GM19240 (cell line): ENCODE measurements around the gene SH2D6.
"Not testable (repeated sequence)": the region's sequence is repeated elsewhere in the genome, so short reads cannot be mapped to it uniquely, and the experiment has no call there.

Experiments used
- DNase-seq: peaks from one replicate; pipeline ENCODE4 v3.0.0; 2011; ENCODE audit warnings: low spot score; ENCODE audit not compliant: insufficient read length

The SH2D6 gene

DNA sequence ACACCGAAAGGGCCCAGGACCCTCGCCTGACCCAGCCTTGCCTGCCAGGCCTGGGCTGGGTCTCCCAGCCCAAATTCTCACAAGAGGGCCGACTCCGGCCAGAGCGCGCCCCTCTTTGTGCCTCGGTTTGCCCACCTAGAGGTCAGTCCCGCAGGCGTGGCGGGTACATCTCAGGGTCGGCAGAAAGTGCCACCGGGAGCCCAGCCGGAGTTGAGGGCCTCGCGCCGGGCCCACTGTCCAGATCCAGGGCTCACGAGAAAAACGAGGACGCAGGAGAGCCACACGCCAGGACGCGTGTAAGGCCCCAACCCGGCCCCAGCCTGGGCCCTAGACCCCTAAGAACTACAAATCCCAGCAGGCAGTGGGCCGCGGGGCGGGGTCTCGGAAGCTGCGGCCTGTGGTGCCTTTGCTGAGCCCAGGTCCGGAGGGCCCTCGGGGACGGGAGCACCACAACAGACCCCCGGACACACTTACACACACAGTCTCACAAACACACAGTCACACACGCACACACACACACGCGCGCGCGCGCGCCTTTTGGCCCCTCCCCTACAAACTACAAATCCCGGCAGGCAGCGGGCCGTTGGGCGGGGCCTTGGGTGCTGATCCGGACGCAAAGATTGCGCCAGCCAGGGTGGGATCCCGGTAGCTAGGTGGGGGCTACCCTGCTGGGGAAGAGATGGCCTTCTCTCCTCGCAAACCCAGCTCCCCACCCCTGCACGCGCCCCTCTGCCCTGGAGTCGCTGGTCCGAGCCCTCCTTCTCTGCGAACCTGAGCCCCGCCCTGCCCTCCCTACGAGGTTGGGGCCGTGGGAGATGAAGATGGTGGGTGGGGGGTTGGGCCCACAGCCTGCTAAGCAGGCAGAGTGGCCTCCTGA is at the start of gene SH2D6:
Gene SH2D6, plus strand, starts transcription at position 583 of the 877 bp plus-strand sequence. CDS start 10,752 bp downstream, outside the sequence.
- DNase-seq, result peak; percentile 83

DNA sequence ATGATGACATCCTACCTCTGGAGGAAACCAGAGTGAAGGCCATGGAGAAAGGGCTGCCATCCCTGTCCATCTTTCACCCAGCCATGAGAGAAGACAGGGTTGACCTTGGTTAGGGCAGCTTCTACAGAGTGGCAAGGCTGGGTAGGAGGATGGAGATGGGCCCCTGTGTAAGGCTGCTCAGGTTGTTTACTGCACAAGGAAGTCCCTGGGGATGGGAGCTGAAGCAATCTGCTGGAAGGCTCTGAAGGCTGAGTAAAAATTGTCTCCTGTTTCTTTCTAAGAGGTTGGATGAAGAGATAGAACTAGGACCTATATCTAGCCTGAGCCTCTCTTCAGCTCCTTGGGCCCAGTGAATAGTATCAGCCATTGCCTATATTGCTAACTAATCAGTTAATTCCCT is 49.6 kb upstream of the SH2D6 start:
- no peak for DNase-seq

DNA sequence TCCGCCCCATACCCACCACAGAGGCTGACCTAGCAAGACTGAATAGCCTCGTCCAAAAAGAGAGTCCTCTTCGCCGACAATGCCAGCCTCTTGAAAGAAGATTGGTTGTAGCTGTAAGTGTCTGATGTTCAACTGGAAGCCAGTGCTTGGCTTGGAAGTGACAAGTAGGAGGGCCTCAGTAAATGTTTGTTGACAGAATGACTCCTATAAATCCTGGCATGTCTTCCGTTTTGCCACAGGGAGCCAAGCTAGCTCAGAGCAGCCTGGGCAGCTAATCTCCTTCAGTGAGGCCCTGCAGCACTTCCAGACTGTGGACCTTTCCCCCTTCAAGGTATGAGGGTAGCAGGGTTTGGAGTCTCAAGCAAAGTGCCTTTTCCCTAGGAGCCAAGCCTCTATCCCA is 49.0 kb upstream of the SH2D6 start:
- no peak for DNase-seq

DNA sequence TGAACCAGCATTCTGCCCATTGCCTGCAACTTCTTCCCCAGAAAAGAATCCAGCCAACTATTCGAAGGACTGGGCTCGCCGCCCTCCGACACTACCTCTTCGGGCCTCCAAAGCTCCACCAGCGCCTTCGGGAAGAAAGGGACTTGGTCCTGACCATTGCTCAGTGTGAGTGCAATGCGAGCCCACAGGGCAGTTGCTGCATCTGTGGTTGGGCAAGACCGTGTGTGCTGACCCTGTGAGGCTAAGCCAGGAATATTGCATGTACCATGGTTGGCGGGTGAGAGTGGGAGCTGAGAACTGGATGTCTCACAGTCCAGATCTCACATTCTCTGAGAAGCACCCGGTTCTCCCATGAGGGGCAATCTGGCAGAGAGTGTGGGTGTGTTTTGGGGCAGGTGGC is 47.5 kb upstream of the SH2D6 start:
- DNase-seq, result no peak

DNA sequence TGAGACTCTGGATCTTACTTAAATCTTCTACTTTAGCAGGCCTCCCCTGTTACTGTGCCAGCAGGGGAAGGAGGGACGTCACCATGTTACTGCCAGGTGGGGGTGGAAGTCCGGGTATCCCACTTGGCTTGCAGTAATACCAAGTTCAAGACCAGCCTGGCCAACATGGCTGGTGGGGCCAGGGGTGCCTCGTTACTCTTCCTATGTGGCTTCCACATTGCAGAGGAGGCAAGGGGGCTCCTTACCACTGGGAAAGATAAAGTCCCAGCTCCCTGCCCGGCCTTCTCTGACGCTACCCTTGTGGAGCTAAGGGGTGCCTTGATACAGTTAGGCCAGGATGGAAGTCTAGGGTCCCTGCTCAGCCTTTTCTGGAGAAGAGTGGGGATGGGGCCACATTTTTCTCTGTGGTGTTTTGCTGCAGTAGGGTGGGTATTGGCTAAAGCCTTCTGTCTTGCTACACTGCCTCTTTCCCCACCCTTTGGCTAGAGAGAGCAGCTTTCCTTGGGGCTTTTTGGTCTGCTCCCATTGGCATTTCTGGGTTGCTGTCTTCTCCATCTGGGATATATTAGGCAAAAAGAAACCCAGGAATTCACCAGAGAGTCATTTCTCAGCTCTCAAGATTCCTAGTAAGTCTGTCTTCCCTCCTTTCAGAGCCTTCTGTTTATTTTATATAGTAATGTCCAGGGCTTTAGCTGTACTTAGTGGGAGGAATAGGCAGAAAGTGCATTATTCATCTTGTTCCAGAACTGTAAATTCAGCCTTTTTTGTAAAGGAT is 42.0 kb upstream of the SH2D6 start:
- no peak for DNase-seq

DNA sequence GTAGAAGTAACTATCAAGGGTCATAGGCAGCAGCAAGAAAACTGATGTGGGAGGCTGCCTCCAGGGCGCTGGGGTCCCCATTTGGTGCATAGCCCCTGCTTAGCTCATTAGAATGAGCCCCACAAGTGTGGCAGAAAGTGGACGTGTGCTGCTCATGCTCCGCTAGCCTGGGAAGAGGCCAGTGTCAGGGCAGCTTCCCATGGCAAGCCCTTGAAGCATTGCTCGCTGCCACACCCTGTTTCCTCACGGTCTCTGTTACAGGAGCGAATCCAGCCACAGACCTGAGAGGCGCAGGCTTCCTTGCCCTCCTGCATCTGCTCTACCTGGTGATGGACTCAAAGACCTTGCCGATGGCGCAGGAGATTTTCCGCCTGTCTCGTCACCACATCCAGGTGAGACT is 41.4 kb upstream of the SH2D6 start:
- DNase-seq, result no peak

DNA sequence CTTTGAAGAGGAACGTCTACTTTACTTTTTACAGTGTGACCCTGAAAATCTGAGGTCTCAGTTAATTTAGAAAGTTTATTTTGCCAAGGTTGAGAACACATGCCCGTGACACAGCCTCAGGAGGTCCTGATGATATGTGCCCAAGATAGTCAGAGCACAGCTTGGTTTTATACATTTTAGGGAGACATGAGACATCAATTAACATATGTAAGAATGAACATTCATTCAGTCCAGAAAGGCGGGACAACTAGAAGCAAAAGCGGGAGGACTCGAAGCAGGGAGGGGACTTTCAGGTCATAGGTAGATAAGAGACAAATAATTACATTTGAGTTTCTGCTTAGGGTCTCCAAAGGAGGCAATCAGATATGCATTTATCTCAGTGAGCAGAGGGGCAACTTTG is 40.3 kb upstream of the SH2D6 start:
- DNase-seq, result no peak

DNA sequence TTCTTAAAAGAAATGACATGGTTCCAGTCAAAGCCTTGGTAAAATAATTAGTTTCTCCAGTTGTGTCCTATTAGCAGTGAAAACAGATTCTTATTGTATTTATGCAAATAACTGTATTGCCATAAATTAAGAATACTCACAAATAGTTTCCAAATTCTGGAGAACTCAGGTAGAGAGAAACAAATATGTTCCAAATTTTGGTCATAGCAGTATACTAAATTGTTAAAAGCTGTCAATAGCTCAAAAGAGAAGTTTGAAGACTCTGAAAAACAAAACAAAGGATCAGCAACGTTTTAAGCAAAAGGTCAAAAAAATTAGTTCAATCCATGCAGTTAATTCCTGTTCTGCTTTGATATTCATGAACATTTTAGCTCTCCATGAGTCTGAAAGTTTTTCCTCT is 38.5 kb upstream of the SH2D6 start:
- no peak for DNase-seq

DNA sequence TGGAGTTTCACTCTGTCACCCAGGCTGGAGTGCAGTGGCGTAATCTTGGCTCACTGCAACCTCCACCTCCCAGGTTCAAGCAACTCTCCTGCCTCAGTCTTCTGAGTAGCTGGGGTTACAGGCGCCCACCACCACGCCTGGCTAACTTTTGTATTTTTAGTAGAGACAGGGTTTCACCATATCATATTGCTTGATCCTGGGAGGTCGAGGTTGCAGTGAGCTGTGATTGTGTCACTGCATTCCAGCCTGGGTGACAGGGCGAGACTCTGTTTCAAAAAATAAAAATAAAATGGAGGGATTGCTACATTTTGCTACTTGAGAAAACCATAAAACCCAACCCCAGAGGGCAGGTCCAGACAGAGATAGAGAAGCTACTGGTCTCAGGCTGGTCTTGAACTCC is 35.4 kb upstream of the SH2D6 start:
- not testable (repeated sequence) for DNase-seq

DNA sequence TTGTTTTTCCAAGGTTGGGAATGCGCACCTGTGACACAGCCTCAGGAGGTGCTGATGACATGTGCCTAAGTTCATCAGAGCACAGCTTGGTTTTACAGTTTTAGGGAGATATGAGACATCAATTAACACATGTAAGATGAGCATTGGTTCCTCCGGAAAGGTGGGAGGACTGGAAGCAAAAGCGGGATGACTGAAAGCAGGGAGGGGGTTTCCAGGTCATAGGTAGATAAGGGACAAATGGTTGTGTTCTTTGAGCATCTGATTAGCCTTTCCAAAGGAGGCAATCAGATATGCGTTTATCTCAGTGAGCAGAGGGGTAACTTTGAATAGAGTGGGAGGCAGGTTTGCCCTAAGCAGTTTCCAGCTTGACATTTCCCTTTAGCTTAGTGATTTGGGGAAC is 34.7 kb upstream of the SH2D6 start:
- DNase-seq, result no peak

DNA sequence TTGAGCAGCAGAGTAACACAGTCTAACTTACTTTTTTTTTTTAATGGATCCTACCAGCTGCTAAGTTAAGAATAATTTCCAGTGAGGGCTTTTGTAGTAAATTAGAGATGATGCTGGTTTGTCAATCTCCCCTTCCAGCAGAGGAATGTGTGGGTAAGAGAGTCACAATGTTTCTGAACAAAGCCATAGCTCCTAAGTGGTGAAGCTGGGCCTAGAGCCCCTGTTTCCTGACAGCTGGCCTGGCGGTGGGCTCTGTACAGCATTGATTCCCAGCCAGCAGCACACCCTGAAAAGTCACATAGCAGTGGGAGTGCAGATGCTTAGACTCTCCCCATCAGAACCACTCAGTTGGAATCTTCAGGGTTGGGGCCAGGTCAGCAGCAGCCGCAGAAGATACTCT is 32.8 kb upstream of the SH2D6 start:
- no peak for DNase-seq

DNA sequence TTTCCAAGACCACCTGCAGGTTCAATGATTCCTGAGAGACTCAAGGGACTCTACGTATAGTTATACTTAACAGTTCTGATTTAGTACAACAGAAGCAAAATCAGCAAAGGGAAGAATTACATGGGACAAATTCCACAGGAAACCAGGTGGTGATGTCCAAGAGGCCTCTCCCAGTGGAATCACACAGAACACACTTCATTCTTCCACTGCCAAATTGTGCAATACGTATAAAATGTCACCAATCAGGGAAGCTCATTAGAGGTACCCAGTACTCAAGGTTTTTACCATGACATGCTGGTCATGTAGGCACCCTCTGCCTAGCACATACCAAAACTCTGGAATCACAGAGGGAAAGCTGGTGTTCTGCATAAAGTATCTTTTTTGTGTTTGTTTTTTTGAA is 30.8 kb upstream of the SH2D6 start:
- no peak for DNase-seq

DNA sequence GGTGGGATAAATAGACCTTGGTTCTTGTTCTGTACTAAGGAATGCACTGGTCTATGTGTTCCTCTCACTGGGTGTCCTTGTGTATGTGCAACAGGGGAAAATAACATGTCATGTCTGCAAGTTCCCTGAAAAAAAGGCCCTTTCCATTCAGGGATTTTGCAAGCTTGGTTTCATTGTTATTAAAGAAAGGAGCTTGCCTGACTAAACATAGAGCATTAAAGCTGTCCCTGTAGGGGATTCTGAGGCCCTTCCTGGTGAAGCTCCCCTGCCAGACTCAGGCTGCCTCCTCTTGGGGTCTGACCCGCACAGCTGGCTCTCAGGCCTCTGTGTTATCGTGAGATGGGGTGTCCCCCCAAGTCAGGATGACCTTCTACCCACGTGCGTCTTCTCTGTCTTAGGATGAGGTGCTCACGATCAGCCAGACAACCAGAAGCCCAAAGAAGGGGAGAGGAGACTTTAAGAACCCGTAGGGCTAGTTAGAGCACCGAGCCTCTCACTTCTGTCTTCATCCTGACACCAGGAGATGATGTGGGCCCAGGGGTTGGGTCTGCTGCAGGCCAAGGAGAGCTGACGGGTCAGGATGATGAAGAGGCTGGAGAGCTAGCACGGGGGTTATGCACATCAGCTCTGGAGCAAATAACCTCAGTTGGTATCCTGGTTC is 29.5 kb upstream of the SH2D6 start:
- DNase-seq, result no peak

DNA sequence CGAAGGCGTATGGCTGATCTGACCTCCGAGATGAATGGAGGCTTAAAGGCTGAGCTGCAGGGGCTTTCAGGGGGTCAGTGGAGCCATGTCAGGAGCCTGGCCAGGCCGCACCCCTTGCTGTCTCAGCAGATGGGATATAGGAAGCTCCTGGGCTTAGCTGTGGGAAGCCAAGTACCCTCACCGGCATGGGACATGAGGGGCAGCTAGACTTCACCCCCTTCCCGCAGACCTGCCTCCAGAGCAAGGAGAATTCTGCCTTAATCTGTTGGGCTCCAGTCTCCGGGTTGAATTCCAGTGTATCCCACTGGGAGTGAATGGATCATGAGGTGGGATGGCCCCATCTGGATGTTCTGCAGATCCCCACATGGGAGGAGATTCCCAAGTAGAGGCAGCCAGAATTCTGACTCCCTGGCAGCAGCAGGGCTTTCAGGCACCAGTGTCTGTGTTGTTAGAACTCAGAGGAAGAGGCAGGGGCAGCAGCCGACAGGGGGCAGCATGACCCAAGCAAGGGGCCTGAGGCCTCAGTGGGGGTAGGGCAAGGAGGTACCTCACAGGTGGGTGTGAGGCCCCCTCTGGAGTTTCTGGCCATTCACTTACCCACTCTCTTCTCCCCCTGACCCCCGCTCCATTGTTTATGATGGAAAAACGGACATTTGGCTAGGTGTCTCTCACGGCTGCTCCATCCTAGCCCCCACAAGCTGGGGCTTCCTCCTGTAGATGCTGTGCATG is 27.4 kb upstream of the SH2D6 start:
- DNase-seq, result no peak

DNA sequence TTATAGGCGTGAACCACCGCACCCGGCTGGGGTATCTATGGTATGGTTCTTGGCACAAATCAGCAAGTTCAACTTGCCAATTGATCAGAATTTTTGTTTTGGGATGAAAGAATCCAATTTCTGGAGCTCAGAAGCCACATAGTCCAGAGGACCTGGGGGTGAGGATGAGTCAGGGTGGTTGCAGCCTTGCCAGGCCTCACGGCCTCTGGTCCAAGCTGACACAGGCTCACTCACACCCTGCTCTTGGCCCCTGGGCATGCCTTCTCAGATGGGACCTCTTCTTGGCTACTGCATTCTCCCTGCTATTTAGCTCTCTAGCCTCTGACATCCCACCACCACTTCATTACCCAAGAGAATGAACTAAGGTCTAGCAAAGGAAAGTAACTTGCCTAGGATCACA is 24.7 kb upstream of the SH2D6 start:
- no peak for DNase-seq

DNA sequence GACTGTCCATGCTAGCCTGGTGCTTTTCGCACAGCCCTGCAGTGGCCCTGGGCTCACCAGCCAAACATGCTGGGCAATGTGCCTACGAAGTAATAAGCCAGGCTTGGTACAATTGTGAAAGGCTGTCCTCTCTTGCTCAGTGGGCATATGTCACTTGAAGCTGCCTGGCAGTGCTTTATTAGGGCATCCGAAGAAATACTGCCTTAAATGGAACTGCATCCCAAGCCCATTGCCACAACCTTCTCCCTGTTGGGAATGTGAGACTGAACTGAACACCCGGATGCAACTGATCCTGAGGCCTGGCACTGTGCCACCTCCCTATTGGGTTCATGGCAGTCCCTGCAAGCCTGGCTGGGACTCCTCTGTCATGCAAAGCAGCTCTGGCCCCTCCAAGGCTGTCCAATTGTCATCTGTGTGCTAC is 24.2 kb upstream of the SH2D6 start:
- no peak for DNase-seq

DNA sequence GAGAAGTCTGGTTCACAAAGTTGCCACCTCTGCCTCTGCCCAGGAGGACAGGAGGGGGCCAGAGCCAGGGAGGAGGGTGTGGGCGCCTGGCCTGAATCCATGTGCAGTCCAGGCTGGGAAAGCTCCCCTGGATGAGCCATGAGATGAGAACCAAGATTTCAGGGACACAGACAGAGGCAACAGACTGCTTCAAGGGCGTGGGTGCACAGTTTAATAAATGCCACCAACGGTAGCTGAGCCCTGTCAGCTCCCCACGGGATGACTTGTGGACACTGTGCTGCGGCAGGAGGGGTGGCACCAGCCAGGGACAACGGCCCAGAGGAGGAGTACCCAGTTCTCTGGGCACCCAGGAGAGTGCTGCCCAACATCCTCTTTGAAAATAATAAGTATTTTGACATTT is 23.5 kb upstream of the SH2D6 start:
- DNase-seq, result no peak

DNA sequence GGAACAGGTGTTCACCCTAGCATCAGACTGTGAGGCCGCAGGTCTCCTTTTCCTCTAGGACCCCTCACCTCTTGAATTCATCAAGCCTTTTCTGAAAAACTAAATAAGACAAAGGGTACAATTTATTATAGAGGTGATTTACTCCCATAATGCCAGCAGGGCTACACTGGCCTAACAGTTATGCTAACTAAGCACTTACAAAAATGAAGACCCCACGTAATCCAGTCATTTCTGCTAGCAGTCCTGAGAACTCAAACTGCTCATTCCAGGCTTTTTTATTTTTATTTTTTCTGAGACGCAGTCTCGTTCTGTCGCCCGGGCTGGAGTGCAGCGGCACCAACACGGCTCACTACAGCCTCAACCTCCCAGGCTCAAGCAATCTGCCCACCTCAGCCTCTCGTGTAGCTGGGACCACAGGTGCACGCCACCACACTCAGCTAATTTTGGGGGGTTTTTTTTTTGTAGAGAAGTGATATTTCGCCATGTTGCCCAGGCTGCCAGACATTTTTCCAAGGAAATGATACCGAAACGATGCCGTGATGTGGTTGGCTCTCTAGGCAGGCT is 22.5 kb upstream of the SH2D6 start:
- DNase-seq, result no peak

DNA sequence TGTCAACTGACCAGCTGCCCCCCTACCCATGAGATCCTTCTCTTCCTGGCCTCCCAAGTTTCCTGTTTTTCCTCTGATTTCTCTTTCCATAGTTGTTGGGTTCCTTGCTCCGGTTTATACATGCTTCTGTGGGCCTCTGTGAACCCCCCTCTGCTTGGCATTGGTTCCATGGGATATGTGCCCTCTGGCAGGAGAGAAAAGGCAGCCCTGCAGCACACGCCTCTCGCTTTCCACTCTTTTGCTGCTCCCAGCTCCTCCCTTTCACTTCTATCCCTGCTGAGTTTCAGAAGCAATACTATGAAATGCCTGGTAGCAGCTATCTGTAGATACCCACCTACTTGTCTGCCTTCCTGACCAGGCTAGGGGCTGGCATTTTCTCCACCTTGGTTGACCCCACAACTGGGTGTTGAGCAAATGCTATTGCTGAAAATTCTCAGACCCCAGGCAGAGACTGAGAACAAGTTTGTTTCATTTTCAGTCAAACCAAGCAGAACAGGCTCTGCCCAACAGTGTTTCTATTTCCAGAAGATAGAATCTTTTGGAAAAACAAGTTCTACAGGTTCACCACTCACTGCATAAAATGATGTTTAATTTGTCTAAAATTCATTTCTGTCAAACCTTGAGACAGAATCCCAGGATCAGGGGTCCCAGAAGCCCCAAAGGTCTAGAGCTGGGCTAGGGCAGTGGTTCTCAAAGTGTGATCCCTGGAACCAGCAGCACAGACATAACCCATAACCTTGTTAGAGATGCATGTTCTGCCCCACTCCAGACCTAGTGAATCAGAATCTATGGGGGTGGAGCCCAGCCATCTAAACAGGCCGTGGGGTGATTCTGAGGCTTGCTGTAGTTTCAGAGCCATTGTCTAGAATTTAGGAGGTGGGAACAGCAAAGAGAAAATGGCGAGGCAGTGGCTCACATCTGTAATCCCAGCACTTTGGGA is 21.7 kb upstream of the SH2D6 start:
- no peak for DNase-seq

DNA sequence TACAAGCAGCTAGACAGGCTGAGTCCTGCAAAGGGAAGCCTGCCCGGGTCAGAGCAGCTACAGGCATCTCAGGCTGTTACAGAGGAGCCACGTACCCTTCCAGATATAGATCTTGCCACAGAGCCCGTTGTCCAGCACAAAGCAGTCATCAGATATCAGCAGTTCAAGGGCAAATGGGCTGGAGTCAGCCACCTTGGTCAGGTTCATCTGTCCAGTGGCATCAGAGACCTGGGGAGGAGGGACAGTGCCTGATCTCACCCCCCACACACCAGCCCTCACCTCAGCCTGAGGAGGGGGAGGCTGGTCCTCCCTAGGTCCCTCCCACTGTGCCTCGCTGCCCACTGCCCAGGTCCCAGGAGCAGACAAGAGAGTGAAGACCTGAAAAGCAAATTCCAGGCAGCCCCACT is 20.6 kb upstream of the SH2D6 start:
- no peak for DNase-seq
